ENCODE data around the gene SOWAHC. TPM values are rescaled to one million over a fixed set of nuclear protein-coding genes. Genes with fewer than 3 reads are reported as not detected.
A peak's percentile ranks its signal among the peaks of the same experiment; 100 is the strongest.

The SOWAHC gene
- total and polyA plus RNA-seq, 7 donors: 16.4 to 29.3 (median 21.4) TPM

DNA sequence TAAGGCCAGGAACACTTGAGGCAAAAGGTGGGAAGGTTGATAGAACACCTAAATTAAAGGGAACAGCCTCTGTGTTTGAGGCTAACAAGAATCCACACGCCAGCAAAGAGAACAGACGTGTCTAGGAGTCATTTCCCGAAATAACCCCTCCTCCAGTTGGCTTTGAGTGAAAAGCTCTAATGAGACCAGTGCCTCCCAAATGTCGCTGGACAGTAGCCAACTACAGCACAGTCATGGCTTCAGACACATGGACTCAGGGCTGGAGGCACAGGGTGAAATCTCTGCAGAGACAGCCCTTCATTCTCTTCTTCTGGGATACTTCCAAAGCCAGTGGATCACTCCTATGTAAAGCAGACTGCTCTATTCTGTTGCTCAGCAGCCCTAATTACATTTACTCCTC is 49.6 kb downstream of the SOWAHC start:
- 48 to 65% methylated on average over 4 of the region's 4 CpGs for WGBS, 2 donors
- Histone ChIP-seq H3K9me3 (no peaks in the 10 kb centered on the region), H3K36me3 (no peaks in the 10 kb centered on the region), H3K27ac (peak overlapping the region in 2 of 4 donors; percentile 1 to 20), H3K4me3 (no peak overlapping the region), H3K27me3 (no peaks in the 10 kb centered on the region), H3K4me1 (peaks cover 0 to 11% (median 7%) of the 10 kb centered on the region in 4 donors)
- peak; percentile 83 for DNase-seq
- intact Hi-C loops (cut with DNase I): no loop called here
- TF ChIP-seq POLR2AphosphoS5 (IDR thresholded peaks at IDR 0.05): peak in 2 of 4 donors; percentile 9 to 20
- TF ChIP-seq EP300 (IDR thresholded peaks at IDR 0.05): peak in 1 of 4 donors; percentile 14
- TF ChIP-seq, protein P1, sequence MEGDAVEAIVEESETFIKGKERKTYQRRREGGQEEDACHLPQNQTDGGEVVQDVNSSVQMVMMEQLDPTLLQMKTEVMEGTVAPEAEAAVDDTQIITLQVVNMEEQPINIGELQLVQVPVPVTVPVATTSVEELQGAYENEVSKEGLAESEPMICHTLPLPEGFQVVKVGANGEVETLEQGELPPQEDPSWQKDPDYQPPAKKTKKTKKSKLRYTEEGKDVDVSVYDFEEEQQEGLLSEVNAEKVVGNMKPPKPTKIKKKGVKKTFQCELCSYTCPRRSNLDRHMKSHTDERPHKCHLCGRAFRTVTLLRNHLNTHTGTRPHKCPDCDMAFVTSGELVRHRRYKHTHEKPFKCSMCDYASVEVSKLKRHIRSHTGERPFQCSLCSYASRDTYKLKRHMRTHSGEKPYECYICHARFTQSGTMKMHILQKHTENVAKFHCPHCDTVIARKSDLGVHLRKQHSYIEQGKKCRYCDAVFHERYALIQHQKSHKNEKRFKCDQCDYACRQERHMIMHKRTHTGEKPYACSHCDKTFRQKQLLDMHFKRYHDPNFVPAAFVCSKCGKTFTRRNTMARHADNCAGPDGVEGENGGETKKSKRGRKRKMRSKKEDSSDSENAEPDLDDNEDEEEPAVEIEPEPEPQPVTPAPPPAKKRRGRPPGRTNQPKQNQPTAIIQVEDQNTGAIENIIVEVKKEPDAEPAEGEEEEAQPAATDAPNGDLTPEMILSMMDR (IDR thresholded peaks at IDR 0.05): no peak

- TF ChIP-seq, protein P1 (IDR thresholded peaks at IDR 0.05): no peak
- TF ChIP-seq POLR2AphosphoS5 (IDR thresholded peaks at IDR 0.05): no peak
- no peak for TF ChIP-seq EP300 (IDR thresholded peaks at IDR 0.05)
- no peak for TF ChIP-seq POLR2A (IDR thresholded peaks at IDR 0.05)
- no peaks in the 10 kb centered on the region for H3K9me3 ChIP-seq
- DNase-seq: no peak
- H3K4me3 ChIP-seq: no peak overlapping the region
- H3K27ac ChIP-seq: no peak overlapping the region
- intact Hi-C loops (cut with DNase I): loop anchor here (5.0 kb wide), 1 partner anchor 34 kb away; no protein-coding TSS in a partner anchor
- H3K4me1 ChIP-seq: peaks cover 0 to 11% (median 7%) of the 10 kb centered on the region in 4 donors
- 76 to 79% methylated on average over 1 of the region's 1 CpG for WGBS, 2 donors
- no peaks in the 10 kb centered on the region for H3K36me3 ChIP-seq
- no peaks in the 10 kb centered on the region for H3K27me3 ChIP-seq
Observed at GRCh38 chr2:109666466-109666865, 52.3 kb downstream of the SOWAHC start.

Other genes starting within 250 kb of the SOWAHC start
- gene SEPTIN10, start 398 bp upstream of the SOWAHC start, total RNA-seq: 100 to 1,000 TPM; 122 to 178 (median 161) TPM
- 10 to 100 TPM; 36.1 to 58.3 (median 51.1) TPM for gene SEPTIN10, start 398 bp upstream of the SOWAHC start, polyA plus RNA-seq
- 10 to 100 TPM; 21.0 to 44.1 (median 28.8) TPM for gene RGPD5, start 179.9 kb downstream of the SOWAHC start, total RNA-seq
- 1 to 10 TPM in 2 of 3 donors, under 1 TPM in 1; 0.92 to 5.5 (median 3.6) TPM for gene RGPD5, start 179.9 kb downstream of the SOWAHC start, polyA plus RNA-seq